Prostate gland (tissue), 2 donors: Measurements from ENCODE around the gene REEP6.

Source experiments
- POLR2A ChIP-seq: fragments of 450-650 bp; IDR thresholded peaks from one replicate; pipeline ENCODE4 v1.6.1; 2016; ENCODE audit warnings: antibody characterized with exemption, mild to moderate bottlenecking
- POLR2AphosphoS5 ChIP-seq: sonication (generic); formaldehyde crosslinking; IDR thresholded peaks from one replicate; pipeline ENCODE4 v1.6.1; 2017; ENCODE audit warnings: antibody characterized with exemption
- TF ChIP-seq, protein P1 (sequence below), 4 experiments: fragments of 200-600 bp in 2 of 4; fragments of 450-650 bp in 2 of 4; sonication (generic) in 2 of 4; IDR thresholded peaks; 1 replicate in 3 of 4; 2 replicates in 1 of 4; pipeline ENCODE4 v1.5.1; 2016 to 2019; ENCODE audit warnings: antibody characterized with exemption in 4 of 4, mild to moderate bottlenecking in 2 of 4, moderate library complexity in 2 of 4

DNA sequence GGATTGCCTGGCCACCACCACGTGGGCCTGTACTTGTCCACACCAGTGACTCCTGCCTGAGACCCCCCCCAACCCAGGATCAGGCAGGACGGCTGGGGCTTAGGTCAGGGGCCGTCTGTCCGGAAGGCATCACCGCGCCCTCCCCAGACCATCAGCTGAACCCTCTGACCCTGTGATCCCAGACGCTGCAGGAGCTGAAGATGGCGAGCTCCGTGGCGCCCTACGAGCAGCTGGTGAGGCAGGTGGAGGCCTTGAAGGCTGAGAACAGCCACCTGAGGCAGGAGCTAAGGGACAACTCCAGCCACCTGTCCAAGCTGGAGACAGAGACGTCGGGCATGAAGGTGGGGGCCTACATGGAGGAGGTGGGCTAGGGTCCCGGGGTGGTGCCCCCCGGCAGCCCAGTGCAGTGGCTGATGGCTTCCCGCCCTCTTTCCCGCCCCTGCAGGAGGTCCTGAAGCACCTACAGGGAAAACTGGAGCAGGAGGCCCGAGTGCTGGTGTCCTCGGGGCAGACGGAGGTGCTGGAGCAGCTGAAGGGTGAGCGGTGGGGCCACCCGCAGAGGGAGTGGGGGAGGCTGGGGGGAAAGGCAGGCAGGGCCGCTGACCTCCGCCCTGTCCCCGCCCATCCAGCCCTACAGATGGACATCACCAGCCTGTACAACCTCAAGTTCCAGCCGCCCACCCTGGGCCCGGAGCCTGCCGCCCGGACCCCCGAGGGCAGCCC lies 38.0 kb upstream of the REEP6 start:
- TF ChIP-seq POLR2A (no peak), POLR2AphosphoS5 (no peak)
- TF ChIP-seq, protein P1, sequence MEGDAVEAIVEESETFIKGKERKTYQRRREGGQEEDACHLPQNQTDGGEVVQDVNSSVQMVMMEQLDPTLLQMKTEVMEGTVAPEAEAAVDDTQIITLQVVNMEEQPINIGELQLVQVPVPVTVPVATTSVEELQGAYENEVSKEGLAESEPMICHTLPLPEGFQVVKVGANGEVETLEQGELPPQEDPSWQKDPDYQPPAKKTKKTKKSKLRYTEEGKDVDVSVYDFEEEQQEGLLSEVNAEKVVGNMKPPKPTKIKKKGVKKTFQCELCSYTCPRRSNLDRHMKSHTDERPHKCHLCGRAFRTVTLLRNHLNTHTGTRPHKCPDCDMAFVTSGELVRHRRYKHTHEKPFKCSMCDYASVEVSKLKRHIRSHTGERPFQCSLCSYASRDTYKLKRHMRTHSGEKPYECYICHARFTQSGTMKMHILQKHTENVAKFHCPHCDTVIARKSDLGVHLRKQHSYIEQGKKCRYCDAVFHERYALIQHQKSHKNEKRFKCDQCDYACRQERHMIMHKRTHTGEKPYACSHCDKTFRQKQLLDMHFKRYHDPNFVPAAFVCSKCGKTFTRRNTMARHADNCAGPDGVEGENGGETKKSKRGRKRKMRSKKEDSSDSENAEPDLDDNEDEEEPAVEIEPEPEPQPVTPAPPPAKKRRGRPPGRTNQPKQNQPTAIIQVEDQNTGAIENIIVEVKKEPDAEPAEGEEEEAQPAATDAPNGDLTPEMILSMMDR (IDR thresholded peaks at IDR 0.05): no peak
